Measurements from ENCODE around the gene CDH12.
"Not testable (repeated sequence)": the region's sequence is repeated elsewhere in the genome, so short reads cannot be mapped to it uniquely, and the experiment has no call there.

Gene CDH12

DNA sequence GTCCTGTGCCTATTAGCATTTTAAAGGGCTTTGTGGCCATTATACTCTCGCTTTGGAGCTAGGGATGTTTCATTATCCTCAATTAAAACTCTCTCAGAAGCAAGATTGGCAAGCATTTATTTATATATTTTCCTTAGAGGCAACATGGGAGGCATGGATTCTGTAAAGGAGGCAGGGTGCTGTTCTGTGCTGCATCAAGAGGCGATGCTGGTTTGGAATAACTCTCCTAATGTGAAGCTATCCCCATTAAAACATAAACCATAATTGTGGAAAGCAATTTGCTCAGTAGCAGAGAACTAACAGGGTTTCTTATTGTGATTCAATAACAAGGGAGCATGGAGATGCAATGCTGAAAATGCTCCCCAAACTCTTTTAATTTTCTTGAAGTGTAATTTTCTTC, 664.5 kb downstream of the CDH12 start:
- not testable (repeated sequence) for ATAC-seq

DNA sequence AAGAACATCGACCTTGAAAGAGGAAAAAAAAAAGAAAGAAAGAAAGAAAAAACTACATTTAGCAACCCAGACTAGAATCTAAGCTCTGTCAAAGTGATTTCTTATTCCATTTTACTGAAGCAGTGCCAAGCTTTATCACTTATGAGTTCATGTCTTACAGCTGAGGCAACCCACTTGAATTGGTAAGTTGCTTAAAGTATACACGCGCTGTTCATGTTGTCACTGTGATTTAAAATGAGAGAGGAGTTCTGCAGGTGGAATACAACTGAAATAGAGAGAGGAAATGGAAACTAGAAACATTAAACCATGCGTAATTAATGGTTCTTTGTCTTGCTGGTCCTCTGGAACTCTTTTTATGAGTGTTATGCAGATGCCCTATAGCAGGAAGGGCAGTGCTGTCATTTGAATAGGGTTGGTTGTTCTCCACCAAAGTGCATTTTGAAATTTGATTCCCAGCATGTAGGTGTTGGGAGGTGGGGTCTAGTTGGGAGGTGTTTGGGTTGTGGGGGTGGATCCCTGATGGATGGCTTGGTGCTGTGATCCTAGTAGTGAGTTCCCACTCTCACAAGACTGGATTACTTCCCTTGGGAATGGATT, 665.4 kb downstream of the CDH12 start:
- ATAC-seq = not testable (repeated sequence)

DNA sequence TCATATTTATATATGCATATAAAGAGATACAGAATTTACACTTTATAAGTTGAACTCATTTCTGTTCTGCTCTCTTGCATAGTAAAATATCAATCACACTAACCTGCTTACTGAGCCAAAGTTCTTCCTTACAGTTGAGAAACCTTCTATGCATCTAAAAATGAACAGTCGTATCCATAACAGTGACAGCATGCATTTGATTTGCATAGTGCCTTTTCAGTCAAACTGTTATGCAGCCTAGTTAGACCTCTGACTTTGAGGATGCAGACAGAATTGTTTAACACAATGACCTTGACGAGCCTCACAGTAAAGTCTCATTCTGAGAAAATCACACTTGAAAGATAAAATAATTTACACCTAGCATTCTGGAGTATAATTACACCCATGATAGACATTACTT, 683.9 kb downstream of the CDH12 start:
- ATAC-seq = not testable (repeated sequence)

DNA sequence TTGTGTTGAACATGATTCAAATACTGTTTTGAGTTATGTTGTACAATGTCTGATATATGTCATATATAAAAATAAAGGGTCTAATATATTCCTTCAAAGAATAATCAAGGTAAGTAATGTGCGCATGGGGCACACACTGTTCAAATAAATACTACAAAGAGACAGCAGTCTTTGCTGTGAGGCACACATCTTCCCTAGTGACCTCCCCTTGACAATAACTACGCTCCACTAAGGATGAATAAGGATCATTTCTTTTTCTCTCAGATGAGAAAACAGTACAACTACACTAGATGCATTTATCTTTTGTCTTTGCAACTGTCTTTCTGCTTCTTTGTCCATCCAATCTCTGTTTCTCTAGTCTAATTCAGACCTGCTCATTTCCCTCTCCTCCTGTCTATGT, 684.4 kb downstream of the CDH12 start:
- not testable (repeated sequence) for ATAC-seq

DNA sequence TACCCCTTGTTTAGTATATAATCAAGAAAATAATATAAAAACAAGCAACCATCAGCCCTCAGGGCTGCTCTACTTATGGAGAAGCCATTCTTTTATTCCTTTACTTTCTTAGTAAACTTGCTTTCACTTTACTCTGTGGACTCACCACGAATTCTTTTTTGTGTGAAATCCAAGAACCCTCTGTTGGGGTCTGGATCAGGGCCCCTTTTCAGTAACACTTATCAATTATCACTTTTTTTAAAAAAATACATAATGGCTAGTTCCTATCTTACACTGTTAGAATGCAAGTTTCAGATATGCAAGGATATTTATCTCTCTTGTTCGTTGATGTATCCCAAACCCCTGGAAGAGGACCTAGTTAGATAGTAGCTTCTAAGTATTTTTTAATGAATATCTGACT, 687.2 kb downstream of the CDH12 start:
- not testable (repeated sequence) for ATAC-seq

DNA sequence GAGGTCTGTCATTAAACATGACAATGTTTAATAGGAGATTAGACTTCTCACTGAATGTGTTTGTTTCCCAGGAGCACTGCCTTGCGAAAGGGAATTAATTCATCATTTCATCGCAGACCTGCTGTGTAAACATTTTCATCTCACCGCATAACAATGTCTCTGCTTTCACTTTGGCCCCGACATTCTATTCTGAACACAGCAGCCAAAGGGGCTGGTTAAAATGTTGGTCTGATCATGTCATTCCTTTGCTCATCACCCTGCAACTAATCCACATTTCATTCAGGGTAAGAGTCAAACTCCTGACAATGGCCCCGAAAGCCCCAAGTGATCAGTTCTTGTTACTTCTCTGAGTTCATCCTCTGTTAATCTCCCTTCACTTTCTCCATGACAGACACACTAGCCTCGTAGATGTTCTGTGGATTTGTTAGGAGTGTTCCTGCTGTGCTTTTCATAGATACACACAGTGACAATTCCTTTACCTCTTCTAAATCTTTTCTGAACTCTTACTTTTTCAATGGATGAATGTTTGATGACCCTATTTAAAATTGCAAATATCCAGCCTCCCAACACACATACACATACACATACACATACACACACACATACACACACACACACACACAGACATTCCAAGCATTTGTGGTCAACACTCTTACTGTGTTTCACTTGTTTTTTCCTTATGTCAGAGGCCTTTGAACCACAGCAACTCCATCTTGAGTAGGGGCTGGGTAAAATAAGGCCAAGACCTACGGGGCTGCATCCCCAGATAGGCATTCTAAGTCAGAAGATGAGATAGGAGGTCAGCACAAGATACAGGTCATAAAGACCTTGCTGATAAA, 688.0 kb downstream of the CDH12 start:
- ATAC-seq = not testable (repeated sequence)

DNA sequence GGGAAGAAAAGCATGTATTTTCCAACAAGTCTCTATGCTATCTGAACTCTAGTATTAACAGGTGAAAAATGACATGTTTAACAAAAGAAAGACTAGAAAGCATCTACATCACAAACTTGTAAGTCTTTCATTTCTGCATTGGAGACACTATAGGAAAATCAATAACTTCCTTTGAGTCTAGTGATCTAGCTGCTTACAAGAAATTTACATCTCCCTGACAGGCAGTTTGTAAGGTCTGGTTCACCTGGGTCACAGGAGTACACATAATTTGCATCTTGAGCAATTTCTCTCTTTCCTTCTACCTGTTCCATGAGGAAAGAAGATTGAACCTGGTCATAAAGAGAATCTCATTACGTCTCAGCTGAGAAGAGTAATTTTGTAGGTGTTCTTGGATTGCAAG, 696.2 kb downstream of the CDH12 start:
- not testable (repeated sequence) for ATAC-seq

DNA sequence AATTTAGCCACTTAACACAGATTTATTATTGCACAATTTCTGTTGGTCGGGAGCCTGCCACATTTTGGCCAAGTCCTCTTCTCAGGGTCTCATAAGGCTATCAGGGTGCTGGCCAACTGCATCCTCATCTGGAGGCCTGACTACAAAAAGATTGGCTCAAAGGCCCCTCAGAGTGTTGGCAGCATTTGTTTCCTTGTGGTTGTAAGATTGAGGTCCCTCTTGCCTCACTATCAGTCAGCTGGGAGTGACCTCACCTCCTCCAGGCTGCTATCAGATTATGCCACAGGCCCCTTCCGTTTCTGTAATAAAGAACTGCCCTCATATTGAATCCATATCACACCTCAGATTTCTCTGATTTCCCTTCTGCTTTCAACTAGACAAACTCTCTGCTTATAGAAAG, 698.4 kb downstream of the CDH12 start:
- not testable (repeated sequence) for ATAC-seq

DNA sequence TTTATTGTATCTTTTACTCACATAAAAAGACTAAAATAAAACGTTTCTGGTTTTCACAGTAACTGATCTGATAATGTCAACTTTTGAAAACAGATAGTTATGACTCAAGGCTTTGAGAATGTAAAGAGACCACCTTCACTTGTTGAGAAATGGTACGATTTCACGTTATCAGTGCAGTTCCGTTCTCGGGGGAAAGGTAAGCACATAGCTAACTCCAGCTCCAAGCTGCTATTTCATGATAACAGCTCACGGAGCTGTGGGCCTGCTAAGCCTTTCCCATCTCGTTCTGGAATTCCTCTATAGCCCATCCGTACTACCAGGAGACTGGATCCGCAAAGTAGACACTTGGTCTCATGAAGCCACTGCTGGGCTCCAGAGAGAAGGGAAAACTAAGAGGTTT, 701.3 kb downstream of the CDH12 start:
- ATAC-seq = not testable (repeated sequence)

DNA sequence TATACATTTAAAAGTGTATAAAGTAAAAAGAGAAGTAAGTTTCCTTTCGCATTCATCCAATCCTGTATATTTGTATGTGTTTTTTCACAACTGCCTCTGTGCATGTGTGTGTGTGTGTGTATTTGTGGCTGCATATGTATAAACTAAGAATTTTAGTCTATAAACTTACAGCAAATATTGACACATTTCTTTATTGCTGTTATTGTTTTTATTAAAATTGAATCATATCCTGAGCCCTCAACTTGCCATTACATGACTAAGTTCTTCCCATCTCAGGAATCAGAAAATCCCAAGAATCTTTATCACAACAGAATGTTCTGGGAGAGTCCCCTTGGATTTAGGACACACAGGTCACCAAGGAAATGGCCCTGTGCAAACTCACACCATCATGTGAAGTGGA, 712.7 kb downstream of the CDH12 start:
- not testable (repeated sequence) for ATAC-seq

DNA sequence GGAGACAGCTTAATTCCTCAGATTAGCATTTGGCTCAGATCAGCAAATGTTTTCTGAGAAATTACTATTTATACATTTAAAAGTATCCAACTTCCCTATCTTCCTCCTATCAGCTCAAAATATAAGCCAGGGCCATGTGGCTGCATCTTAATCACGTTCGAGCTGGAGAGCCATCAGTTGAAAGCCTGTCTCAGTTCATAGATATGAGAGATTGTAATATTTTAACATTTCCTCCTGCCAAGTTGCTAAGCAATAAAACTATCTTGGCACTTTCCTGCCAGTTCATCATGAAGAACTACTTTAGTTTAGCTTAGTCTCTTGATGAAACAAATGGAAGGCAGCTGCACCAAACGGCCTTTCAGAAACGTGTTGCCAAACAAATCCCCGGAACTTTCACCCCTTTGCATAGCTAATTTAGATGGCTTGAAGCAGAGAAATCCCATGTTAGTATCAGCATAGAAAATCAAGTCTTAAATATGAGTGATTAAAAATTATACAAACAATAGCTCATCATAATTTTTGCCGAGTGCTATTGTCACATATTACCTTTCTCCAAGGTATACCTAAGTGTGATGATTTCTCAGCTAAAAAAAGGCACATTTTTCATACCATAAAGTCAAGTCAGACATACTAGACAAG, 713.4 kb downstream of the CDH12 start:
- ATAC-seq = not testable (repeated sequence)

DNA sequence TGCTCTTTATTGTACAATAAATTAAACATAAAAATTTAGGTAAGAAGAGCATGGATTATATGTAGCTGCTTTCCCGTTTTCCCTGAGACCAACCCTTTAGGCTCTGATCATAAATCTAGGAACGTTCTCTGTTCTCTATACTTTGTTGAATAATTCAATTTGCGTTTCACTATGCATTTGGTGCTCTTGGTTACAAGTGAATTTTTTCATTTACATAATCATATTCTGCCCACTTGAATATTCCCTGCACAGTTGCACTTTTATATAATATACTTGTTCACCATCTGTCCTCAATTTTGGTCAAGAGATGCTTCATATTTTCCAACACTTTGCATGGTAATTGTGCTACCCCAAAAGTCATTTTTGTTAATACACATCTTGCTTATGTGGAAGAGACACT, 741.8 kb downstream of the CDH12 start:
- no peak for ATAC-seq
- no peak for TF ChIP-seq SNAI2 (CRISPR knock-in tag; IDR thresholded peaks at IDR 0.05)
- no peak for TF ChIP-seq ESRRG (CRISPR knock-in tag; IDR thresholded peaks at IDR 0.05)
- TF ChIP-seq BACH2 (CRISPR knock-in tag; IDR thresholded peaks at IDR 0.05; ENCODE audit: borderline replicate concordance) = no peak
- TF ChIP-seq, protein P1, sequence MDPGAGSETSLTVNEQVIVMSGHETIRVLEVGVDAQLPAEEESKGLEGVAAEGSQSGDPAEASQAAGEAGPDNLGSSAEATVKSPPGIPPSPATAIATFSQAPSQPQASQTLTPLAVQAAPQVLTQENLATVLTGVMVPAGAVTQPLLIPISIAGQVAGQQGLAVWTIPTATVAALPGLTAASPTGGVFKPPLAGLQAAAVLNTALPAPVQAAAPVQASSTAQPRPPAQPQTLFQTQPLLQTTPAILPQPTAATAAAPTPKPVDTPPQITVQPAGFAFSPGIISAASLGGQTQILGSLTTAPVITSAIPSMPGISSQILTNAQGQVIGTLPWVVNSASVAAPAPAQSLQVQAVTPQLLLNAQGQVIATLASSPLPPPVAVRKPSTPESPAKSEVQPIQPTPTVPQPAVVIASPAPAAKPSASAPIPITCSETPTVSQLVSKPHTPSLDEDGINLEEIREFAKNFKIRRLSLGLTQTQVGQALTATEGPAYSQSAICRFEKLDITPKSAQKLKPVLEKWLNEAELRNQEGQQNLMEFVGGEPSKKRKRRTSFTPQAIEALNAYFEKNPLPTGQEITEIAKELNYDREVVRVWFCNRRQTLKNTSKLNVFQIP (CRISPR knock-in tag; IDR thresholded peaks at IDR 0.05; ENCODE audit: borderline replicate concordance, low read depth) = no peak
- TF ChIP-seq OSR1 (CRISPR knock-in tag; IDR thresholded peaks at IDR 0.05) = no peak
- TF ChIP-seq, protein P2, sequence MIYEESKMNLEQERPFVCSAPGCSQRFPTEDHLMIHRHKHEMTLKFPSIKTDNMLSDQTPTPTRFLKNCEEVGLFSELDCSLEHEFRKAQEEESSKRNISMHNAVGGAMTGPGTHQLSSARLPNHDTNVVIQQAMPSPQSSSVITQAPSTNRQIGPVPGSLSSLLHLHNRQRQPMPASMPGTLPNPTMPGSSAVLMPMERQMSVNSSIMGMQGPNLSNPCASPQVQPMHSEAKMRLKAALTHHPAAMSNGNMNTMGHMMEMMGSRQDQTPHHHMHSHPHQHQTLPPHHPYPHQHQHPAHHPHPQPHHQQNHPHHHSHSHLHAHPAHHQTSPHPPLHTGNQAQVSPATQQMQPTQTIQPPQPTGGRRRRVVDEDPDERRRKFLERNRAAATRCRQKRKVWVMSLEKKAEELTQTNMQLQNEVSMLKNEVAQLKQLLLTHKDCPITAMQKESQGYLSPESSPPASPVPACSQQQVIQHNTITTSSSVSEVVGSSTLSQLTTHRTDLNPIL (CRISPR knock-in tag; IDR thresholded peaks at IDR 0.05; ENCODE audit: low read depth) = no peak
- no peak for TF ChIP-seq ZC3H10 (CRISPR knock-in tag; IDR thresholded peaks at IDR 0.05)
- TF ChIP-seq ZNF565 (CRISPR knock-in tag; conservative IDR thresholded peaks at IDR 0.05; ENCODE audit: low read depth) = no peak
- TF ChIP-seq, protein P3, sequence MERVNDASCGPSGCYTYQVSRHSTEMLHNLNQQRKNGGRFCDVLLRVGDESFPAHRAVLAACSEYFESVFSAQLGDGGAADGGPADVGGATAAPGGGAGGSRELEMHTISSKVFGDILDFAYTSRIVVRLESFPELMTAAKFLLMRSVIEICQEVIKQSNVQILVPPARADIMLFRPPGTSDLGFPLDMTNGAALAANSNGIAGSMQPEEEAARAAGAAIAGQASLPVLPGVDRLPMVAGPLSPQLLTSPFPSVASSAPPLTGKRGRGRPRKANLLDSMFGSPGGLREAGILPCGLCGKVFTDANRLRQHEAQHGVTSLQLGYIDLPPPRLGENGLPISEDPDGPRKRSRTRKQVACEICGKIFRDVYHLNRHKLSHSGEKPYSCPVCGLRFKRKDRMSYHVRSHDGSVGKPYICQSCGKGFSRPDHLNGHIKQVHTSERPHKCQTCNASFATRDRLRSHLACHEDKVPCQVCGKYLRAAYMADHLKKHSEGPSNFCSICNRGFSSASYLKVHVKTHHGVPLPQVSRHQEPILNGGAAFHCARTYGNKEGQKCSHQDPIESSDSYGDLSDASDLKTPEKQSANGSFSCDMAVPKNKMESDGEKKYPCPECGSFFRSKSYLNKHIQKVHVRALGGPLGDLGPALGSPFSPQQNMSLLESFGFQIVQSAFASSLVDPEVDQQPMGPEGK (CRISPR knock-in tag; IDR thresholded peaks at IDR 0.05; ENCODE audit: borderline replicate concordance) = no peak
- no peak for TF ChIP-seq ISL1 (CRISPR knock-in tag; IDR thresholded peaks at IDR 0.05)
- TF ChIP-seq ARNTL (CRISPR knock-in tag; IDR thresholded peaks at IDR 0.05; ENCODE audit: borderline replicate concordance, low read depth) = no peak
- no peak for TF ChIP-seq CSDC2 (CRISPR knock-in tag; IDR thresholded peaks at IDR 0.05)
- TF ChIP-seq, protein P4, sequence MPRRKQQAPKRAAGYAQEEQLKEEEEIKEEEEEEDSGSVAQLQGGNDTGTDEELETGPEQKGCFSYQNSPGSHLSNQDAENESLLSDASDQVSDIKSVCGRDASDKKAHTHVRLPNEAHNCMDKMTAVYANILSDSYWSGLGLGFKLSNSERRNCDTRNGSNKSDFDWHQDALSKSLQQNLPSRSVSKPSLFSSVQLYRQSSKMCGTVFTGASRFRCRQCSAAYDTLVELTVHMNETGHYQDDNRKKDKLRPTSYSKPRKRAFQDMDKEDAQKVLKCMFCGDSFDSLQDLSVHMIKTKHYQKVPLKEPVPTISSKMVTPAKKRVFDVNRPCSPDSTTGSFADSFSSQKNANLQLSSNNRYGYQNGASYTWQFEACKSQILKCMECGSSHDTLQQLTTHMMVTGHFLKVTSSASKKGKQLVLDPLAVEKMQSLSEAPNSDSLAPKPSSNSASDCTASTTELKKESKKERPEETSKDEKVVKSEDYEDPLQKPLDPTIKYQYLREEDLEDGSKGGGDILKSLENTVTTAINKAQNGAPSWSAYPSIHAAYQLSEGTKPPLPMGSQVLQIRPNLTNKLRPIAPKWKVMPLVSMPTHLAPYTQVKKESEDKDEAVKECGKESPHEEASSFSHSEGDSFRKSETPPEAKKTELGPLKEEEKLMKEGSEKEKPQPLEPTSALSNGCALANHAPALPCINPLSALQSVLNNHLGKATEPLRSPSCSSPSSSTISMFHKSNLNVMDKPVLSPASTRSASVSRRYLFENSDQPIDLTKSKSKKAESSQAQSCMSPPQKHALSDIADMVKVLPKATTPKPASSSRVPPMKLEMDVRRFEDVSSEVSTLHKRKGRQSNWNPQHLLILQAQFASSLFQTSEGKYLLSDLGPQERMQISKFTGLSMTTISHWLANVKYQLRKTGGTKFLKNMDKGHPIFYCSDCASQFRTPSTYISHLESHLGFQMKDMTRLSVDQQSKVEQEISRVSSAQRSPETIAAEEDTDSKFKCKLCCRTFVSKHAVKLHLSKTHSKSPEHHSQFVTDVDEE (CRISPR knock-in tag; IDR thresholded peaks at IDR 0.05) = no peak
- no peak for TF ChIP-seq ZFP3 (CRISPR knock-in tag; IDR thresholded peaks at IDR 0.05)
